Ovary (tissue), 3 donors: Measurements from ENCODE around the gene RELL1.

Experiments used
- EP300 ChIP-seq: sonication (generic); formaldehyde crosslinking; IDR thresholded peaks from one replicate; pipeline ENCODE4 v1.6.1; 2017; ENCODE audit warnings: antibody characterized with exemption
- POLR2A ChIP-seq: fragments of 450-650 bp; IDR thresholded peaks from one replicate; pipeline ENCODE4 v1.6.1; 2017; ENCODE audit warnings: antibody characterized with exemption, mild to moderate bottlenecking, moderate library complexity
- TF ChIP-seq, protein P1 (sequence below), 3 donors: fragments of 450-650 bp in 2 of 3; fragments of 200-600 bp in 1 of 3; IDR thresholded peaks; one replicate each; pipeline versions ENCODE4 v1.5.1 to v1.8.0; 2016 to 2022; ENCODE audit warnings: antibody characterized with exemption in 3 of 3, mild to moderate bottlenecking in 1 of 3
- donor health status: DM: no; HTN: no; CAD: no.

DNA sequence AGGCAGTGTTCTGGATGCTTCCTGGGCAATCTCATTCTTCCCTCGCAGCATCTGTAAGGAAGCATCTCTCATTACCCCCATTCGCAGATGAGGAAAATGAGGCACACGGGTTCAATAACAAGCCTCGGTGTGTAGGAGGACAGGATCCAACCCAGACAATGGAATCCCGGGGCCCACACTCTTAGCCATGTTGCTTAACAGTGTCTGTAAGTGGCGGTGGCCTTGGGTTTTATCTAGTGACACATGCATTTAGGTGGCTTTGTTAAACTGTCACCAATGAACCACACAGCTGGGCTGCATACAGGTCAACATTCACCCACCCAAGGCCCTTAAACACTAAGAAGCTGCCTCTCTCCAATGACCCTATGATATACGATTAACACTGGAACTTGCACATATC is 22.6 kb downstream of the RELL1 start:
- TF ChIP-seq EP300: no peak
- TF ChIP-seq POLR2A: no peak
- TF ChIP-seq, protein P1, sequence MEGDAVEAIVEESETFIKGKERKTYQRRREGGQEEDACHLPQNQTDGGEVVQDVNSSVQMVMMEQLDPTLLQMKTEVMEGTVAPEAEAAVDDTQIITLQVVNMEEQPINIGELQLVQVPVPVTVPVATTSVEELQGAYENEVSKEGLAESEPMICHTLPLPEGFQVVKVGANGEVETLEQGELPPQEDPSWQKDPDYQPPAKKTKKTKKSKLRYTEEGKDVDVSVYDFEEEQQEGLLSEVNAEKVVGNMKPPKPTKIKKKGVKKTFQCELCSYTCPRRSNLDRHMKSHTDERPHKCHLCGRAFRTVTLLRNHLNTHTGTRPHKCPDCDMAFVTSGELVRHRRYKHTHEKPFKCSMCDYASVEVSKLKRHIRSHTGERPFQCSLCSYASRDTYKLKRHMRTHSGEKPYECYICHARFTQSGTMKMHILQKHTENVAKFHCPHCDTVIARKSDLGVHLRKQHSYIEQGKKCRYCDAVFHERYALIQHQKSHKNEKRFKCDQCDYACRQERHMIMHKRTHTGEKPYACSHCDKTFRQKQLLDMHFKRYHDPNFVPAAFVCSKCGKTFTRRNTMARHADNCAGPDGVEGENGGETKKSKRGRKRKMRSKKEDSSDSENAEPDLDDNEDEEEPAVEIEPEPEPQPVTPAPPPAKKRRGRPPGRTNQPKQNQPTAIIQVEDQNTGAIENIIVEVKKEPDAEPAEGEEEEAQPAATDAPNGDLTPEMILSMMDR (IDR thresholded peaks at IDR 0.05): no peak
